Esophagus squamous epithelium (tissue), 5 donors: ENCODE measurements around the gene UHMK1. TPM values are rescaled to one million over a fixed set of nuclear protein-coding genes. Genes with fewer than 3 reads are reported as not detected.
"Not testable (repeated sequence)": the region's sequence is repeated elsewhere in the genome, so short reads cannot be mapped to it uniquely, and the experiment has no call there.

Experiments
- DNase-seq: peaks from one replicate; lab custom pipeline; 2025; lab: John Stamatoyannopoulos, UW
- H3K27ac ChIP-seq, 4 donors: fragments of 200-600 bp; sonication (generic); one replicate each; pipeline ENCODE4 v1.5.1; 2016 to 2019; ENCODE audit warnings: mild to moderate bottlenecking in 1 of 4
- H3K27me3 ChIP-seq, 4 donors: fragments of 200-600 bp; sonication (generic); 1 replicate in 3 of 4; 2 replicates in 1 of 4; pipeline versions ENCODE4 v1.5.1 to v1.6.0; 2017 to 2021; ENCODE audit warnings: antibody characterized with exemption in 1 of 4
- H3K36me3 ChIP-seq, 3 donors: fragments of 200-600 bp; sonication (generic); one replicate each; pipeline ENCODE4 v1.5.1; 2016 to 2019
- H3K4me1 ChIP-seq, 3 donors: fragments of 200-600 bp; sonication (generic); one replicate each; pipeline ENCODE4 v1.5.1; 2017 to 2019
- H3K4me3 ChIP-seq, 4 donors: fragments of 200-600 bp; sonication (generic); 1 replicate in 3 of 4; 2 replicates in 1 of 4; pipeline ENCODE4 v1.5.1; 2016 to 2019; ENCODE audit warnings: mild to moderate bottlenecking in 2 of 4, moderate library complexity in 1 of 4
- H3K9me3 ChIP-seq, 3 donors: fragments of 200-600 bp; sonication (generic); one replicate each; pipeline ENCODE4 v1.5.1; 2016 to 2019
- CTCF ChIP-seq, 6 experiments: fragments of 450-650 bp in 4 of 6; fragments of 200-600 bp in 2 of 6; sonication (generic) in 2 of 6; IDR thresholded peaks; one replicate each; pipeline ENCODE4 v1.5.1; 2016 to 2019; ENCODE audit warnings: antibody characterized with exemption in 6 of 6, mild to moderate bottlenecking in 4 of 6, moderate library complexity in 4 of 6
- POLR2A ChIP-seq, 4 donors: fragments of 450-650 bp; IDR thresholded peaks; one replicate each; pipeline ENCODE4 v1.6.1; 2017; ENCODE audit warnings: antibody characterized with exemption in 4 of 4, mild to moderate bottlenecking in 4 of 4, moderate library complexity in 3 of 4
- WGBS, 2 donors: methylation state at CpG; one replicate each; pipeline ENCODE4 v1.1.5; 2018; 5-methylcytosine and 5-hydroxymethylcytosine counted together
- intact Hi-C: fragments of 100-400 bp; cut with DNase I; formaldehyde crosslinking; loops from one replicate; pipeline ENCODE4 v1.15.0; 2022
- total RNA-seq, 4 donors: library from RNA; depleted of rRNA; stranded (reverse); fragments of >200 nt; gene quantifications; one replicate each; pipeline ENCODE4 v1.1.0, GENCODE V29; 2016
- donor health status: DM: yes; HTN: yes; CAD: no.

UHMK1 gene
- total RNA-seq, 4 donors from 2014 or later: 24.8 to 42.6 (median 34.7) TPM

- no peak overlapping the region for H3K4me3 ChIP-seq
- TF ChIP-seq POLR2A (IDR thresholded peaks at IDR 0.05): no peak
- TF ChIP-seq CTCF (IDR thresholded peaks at IDR 0.05): no peak
- H3K9me3 ChIP-seq: no peaks in the 10 kb centered on the region
- H3K27ac ChIP-seq: no peak overlapping the region
- H3K27me3 ChIP-seq: no peaks in the 10 kb centered on the region
- H3K36me3 ChIP-seq: no peaks in the 10 kb centered on the region
- no peaks in the 10 kb centered on the region for H3K4me1 ChIP-seq
- WGBS, 2 donors: 90 to 100% methylated on average over 1 of the region's 1 CpG
- DNase-seq: no peak
- intact Hi-C loops: no loop called here
Observed at GRCh38 chr1:162476620-162477019, 21.0 kb upstream of the UHMK1 start.

- no peaks in the 10 kb centered on the region for H3K9me3 ChIP-seq
- intact Hi-C loops: no loop called here
- no peak overlapping the region for H3K4me3 ChIP-seq
- H3K36me3 ChIP-seq: no peaks in the 10 kb centered on the region
- H3K27ac ChIP-seq: no peak overlapping the region
- no peaks in the 10 kb centered on the region for H3K4me1 ChIP-seq
- no peak for DNase-seq
- TF ChIP-seq CTCF (IDR thresholded peaks at IDR 0.05): no peak
- no peak for TF ChIP-seq POLR2A (IDR thresholded peaks at IDR 0.05)
- peaks cover 0 to 15% (median 0%) of the 10 kb centered on the region in 4 donors for H3K27me3 ChIP-seq
Observed at GRCh38 chr1:162485236-162485635, 12.4 kb upstream of the UHMK1 start.

- Histone ChIP-seq H3K4me3 (no peak overlapping the region), H3K27me3 (peaks cover 0 to 31% (median 0%) of the 10 kb centered on the region in 4 donors), H3K36me3 (no peaks in the 10 kb centered on the region), H3K4me1 (no peaks in the 10 kb centered on the region), H3K27ac (no peak overlapping the region), H3K9me3 (no peaks in the 10 kb centered on the region)
- intact Hi-C loops: no loop called here
- no peak for TF ChIP-seq CTCF (IDR thresholded peaks at IDR 0.05)
- no peak for TF ChIP-seq POLR2A (IDR thresholded peaks at IDR 0.05)
- DNase-seq: no peak
- WGBS, 2 donors: 73 to 84% methylated on average over 4 to 10 of the region's 10 CpGs
Observed at GRCh38 chr1:162487241-162487640, 10.4 kb upstream of the UHMK1 start.

GRCh38 chr1:162488219-162488618 lies 9.4 kb upstream of the UHMK1 start:
- DNase-seq: no peak
- Histone ChIP-seq H3K27ac (no peak overlapping the region), H3K4me3 (no peak overlapping the region), H3K9me3 (no peaks in the 10 kb centered on the region), H3K36me3 (no peaks in the 10 kb centered on the region), H3K27me3 (peaks cover 0 to 33% (median 0%) of the 10 kb centered on the region in 4 donors), H3K4me1 (no peaks in the 10 kb centered on the region)
- 60 to 63% methylated on average over 3 of the region's 3 CpGs for WGBS, 2 donors
- TF ChIP-seq POLR2A (IDR thresholded peaks at IDR 0.05): no peak
- no peak for TF ChIP-seq CTCF (IDR thresholded peaks at IDR 0.05)
- intact Hi-C loops: no loop called here

- 83 to 84% methylated on average over 5 to 6 of the region's 6 CpGs for WGBS, 2 donors
- H3K4me1 ChIP-seq: peaks cover 8 to 32% (median 21%) of the 10 kb centered on the region in 3 donors
- H3K27ac ChIP-seq, intact Hi-C loops, DNase-seq, H3K4me3 ChIP-seq, H3K36me3 ChIP-seq, H3K9me3 ChIP-seq: not testable (repeated sequence)
- H3K27me3 ChIP-seq: peaks cover 0 to 20% (median 0%) of the 10 kb centered on the region in 4 donors
Observed at GRCh38 chr1:162495531-162496233, 1.9 kb upstream of the UHMK1 start.
